Gastrocnemius medialis (tissue), 4 donors: ENCODE data around the gene GOLGA8N. TPM values are rescaled to one million over a fixed set of nuclear protein-coding genes. Genes with fewer than 3 reads are reported as not detected.

Source experiments
- ATAC-seq, 2 donors: fragments of 150-250 bp; one replicate each; pipeline ENCODE4 v1.9.1; 2016
- DNase-seq, 2 donors: peaks; one replicate each; pipeline ENCODE4 v3.0.0-alpha.2; 2019
- H3K27ac ChIP-seq, 4 donors: fragments of 200-600 bp; sonication (generic); 1 replicate in 1 of 4; 2 replicates in 3 of 4; pipeline ENCODE4 v1.5.1; 2016 to 2018; ENCODE audit warnings: mild to moderate bottlenecking in 2 of 4, moderate library complexity in 1 of 4
- H3K27me3 ChIP-seq, 3 donors: fragments of 200-600 bp; sonication (generic) in 2 of 3; 1 replicate in 1 of 3; 2 replicates in 2 of 3; pipeline versions ENCODE4 v1.5.1 to v1.6.0; 2016 to 2019; ENCODE audit warnings: mild to moderate bottlenecking in 1 of 3, moderate library complexity in 1 of 3
- H3K36me3 ChIP-seq, 2 donors: fragments of 200-600 bp; sonication (generic) in 1 of 2; one replicate each; pipeline ENCODE4 v1.5.1; 2017 to 2018
- H3K4me1 ChIP-seq, 2 donors: fragments of 200-600 bp; sonication (generic) in 1 of 2; one replicate each; pipeline ENCODE4 v1.5.1; 2016 to 2017; ENCODE audit warnings: mild to moderate bottlenecking in 2 of 2
- H3K4me3 ChIP-seq, 4 donors: fragments of 200-600 bp; sonication (generic) in 3 of 4; 1 replicate in 1 of 4; 2 replicates in 3 of 4; pipeline ENCODE4 v1.5.1; 2016 to 2019; ENCODE audit warnings: mild to moderate bottlenecking in 2 of 4
- H3K9me3 ChIP-seq, 3 donors: fragments of 200-600 bp; sonication (generic) in 2 of 3; 1 replicate in 1 of 3; 2 replicates in 2 of 3; pipeline ENCODE4 v1.5.1; 2016 to 2019
- POLR2A ChIP-seq, 2 donors: fragments of 450-650 bp; IDR thresholded peaks; one replicate each; pipeline ENCODE4 v1.6.1; 2017; ENCODE audit warnings: antibody characterized with exemption in 2 of 2, mild to moderate bottlenecking in 2 of 2, moderate library complexity in 2 of 2
- in situ Hi-C, 4 donors: fragments of 200-750 bp; cut with MboI; loops; one replicate each; pipeline versions ENCODE4 v1.15.0 to v1.8.0; 2017; ENCODE audit warnings: low sequenced_read_pairs in 4 of 4
- intact Hi-C: fragments of 100-400 bp; cut with DNase I; formaldehyde crosslinking; loops from one replicate; pipeline ENCODE4 v1.15.1; 2023; ENCODE audit warnings: low total_unique reads
- total RNA-seq, 4 donors: library from RNA; depleted of rRNA; stranded (reverse); fragments of >200 nt; gene quantifications; one replicate each; pipeline versions ENCODE4 v1.1.0 to v1.2.3, GENCODE V29; 2016
- TF ChIP-seq, protein P1 (sequence below), 5 experiments: fragments of 450-650 bp in 3 of 5; fragments of 200-600 bp in 2 of 5; sonication (generic) in 2 of 5; IDR thresholded peaks in 4 of 5; conservative IDR thresholded peaks in 1 of 5; 1 replicate in 4 of 5; 2 replicates in 1 of 5; pipeline ENCODE4 v1.5.1; 2016 to 2019; ENCODE audit warnings: antibody characterized with exemption in 5 of 5, mild to moderate bottlenecking in 3 of 5, moderate library complexity in 3 of 5

The GOLGA8N gene
- total RNA-seq, 4 donors from 2014 or later, result 1.1 to 5.0 (median 1.9) TPM

DNA sequence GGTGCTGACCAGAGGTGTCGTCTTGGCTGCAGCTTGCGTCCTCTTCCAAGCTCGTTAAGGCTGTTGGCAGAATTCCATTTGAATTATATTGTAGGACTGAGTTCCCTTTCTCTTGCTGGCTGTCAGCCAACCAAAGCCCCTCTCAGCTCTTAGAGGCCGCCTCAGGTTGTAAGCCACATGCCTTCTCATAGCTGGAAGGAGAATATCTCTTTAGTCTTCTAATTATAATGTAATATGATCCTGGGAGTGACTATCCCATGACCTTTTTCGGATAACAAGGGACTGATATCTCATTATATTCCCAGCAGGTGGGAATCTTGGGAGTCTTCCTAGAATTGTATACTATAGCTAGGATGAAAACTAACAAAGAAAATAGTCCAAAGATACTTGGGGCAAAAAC lies 53.0 kb downstream of the GOLGA8N start:
- TF ChIP-seq POLR2A (IDR thresholded peaks at IDR 0.05), result no peak
- TF ChIP-seq, protein P1, sequence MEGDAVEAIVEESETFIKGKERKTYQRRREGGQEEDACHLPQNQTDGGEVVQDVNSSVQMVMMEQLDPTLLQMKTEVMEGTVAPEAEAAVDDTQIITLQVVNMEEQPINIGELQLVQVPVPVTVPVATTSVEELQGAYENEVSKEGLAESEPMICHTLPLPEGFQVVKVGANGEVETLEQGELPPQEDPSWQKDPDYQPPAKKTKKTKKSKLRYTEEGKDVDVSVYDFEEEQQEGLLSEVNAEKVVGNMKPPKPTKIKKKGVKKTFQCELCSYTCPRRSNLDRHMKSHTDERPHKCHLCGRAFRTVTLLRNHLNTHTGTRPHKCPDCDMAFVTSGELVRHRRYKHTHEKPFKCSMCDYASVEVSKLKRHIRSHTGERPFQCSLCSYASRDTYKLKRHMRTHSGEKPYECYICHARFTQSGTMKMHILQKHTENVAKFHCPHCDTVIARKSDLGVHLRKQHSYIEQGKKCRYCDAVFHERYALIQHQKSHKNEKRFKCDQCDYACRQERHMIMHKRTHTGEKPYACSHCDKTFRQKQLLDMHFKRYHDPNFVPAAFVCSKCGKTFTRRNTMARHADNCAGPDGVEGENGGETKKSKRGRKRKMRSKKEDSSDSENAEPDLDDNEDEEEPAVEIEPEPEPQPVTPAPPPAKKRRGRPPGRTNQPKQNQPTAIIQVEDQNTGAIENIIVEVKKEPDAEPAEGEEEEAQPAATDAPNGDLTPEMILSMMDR (IDR thresholded peaks at IDR 0.05 in 4 of 5, conservative IDR thresholded peaks at IDR 0.05 in 1 of 5), result no peak
- Histone ChIP-seq H3K36me3 (no peaks in the 10 kb centered on the region), H3K4me3 (no peak overlapping the region), H3K4me1 (no peaks in the 10 kb centered on the region), H3K27me3 (peaks cover 10 to 17% (median 11%) of the 10 kb centered on the region in 3 donors), H3K9me3 (no peaks in the 10 kb centered on the region), H3K27ac (no peak overlapping the region)
- intact Hi-C loops (no loop called here), in situ Hi-C loops (no loop called here)
- DNase-seq (no peak), ATAC-seq (no peak)

GRCh38 chr15:32649342-32649741 lies 56.1 kb downstream of the GOLGA8N start:
- H3K27ac ChIP-seq, result no peak overlapping the region
- peaks cover 0 to 2% (median 0%) of the 10 kb centered on the region in 3 donors for H3K27me3 ChIP-seq
- no peak for DNase-seq
- in situ Hi-C loops (no loop called here), intact Hi-C loops (no loop called here)
- H3K4me3 ChIP-seq, result no peak overlapping the region
- H3K4me1 ChIP-seq, result no peaks in the 10 kb centered on the region
- H3K9me3 ChIP-seq, result no peaks in the 10 kb centered on the region
- ATAC-seq, result no peak
- no peak for TF ChIP-seq POLR2A (IDR thresholded peaks at IDR 0.05)
- TF ChIP-seq, protein P1 (IDR thresholded peaks at IDR 0.05 in 4 of 5, conservative IDR thresholded peaks at IDR 0.05 in 1 of 5), result no peak
- H3K36me3 ChIP-seq, result no peaks in the 10 kb centered on the region

- ATAC-seq (peak in 1 of 2 donors; percentile 78), DNase-seq (peak in 1 of 2 donors; percentile 9)
- no peaks in the 10 kb centered on the region for H3K9me3 ChIP-seq
- H3K27me3 ChIP-seq, result no peaks in the 10 kb centered on the region
- H3K27ac ChIP-seq, result no peak overlapping the region
- intact Hi-C loops (no loop called here), in situ Hi-C loops (loop anchor here (25.0 kb wide), 2 partner anchors 336 to 486 kb away; no protein-coding TSS in a partner anchor)
- TF ChIP-seq, protein P1 (IDR thresholded peaks at IDR 0.05 in 4 of 5, conservative IDR thresholded peaks at IDR 0.05 in 1 of 5), result peak; percentile 30 to 81 (median 61)
- TF ChIP-seq POLR2A (IDR thresholded peaks at IDR 0.05), result no peak
- H3K4me3 ChIP-seq, result no peak overlapping the region
- no peaks in the 10 kb centered on the region for H3K4me1 ChIP-seq
- H3K36me3 ChIP-seq, result no peaks in the 10 kb centered on the region
Measured at GRCh38 chr15:32651229-32651837, 58.1 kb downstream of the GOLGA8N start.

GRCh38 chr15:32652178-32652577 lies 58.9 kb downstream of the GOLGA8N start:
- Histone ChIP-seq H3K27ac (no peak overlapping the region), H3K4me1 (no peaks in the 10 kb centered on the region), H3K36me3 (no peaks in the 10 kb centered on the region), H3K4me3 (no peak overlapping the region), H3K27me3 (no peaks in the 10 kb centered on the region), H3K9me3 (no peaks in the 10 kb centered on the region)
- in situ Hi-C loops (loop anchor here (25.0 kb wide), 2 partner anchors 335 to 485 kb away; no protein-coding TSS in a partner anchor), intact Hi-C loops (no loop called here)
- DNase-seq (no peak), ATAC-seq (no peak)
- TF ChIP-seq, protein P1 (IDR thresholded peaks at IDR 0.05 in 4 of 5, conservative IDR thresholded peaks at IDR 0.05 in 1 of 5), result no peak
- no peak for TF ChIP-seq POLR2A (IDR thresholded peaks at IDR 0.05)
